Measurements from ENCODE around the gene ITGB3.

DNA sequence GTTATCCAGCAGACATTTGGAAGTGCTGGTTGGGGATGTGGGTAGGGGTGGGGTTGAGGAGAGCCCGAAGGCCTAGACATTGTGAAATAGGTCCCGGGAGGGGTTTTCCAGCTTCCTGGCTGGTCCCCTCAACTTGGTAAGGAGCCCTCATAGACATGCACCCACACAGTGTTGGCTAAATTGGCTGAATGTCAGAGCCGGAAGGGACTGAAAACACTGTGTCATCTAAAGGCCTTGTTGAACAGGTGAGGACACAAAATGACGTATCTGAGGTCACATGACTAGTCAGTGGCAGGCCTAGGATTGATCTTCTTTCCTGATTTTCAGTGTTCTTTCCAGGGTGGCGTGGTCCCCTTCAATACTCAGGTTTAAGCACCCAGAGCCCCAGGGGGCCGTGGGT is 27.6 kb downstream of the ITGB3 start:
- no peak for TF ChIP-seq POLR2AphosphoS5 (IDR thresholded peaks at IDR 0.05; ENCODE audit: low read depth, low read length)
- TF ChIP-seq POLR2A (IDR thresholded peaks at IDR 0.05; ENCODE audit: low read depth, low read length): no peak
- TF ChIP-seq PAX5 (IDR thresholded peaks at IDR 0.05; ENCODE audit: insufficient read depth, low read length, severe bottlenecking): no peak

All from GM12891 (cell line).